BLaER1 treated with 17β-estradiol and CSF1 and Interleukin-3, amounts not matched to agents 10 nM and 100 nM (cell line): ENCODE measurements around the gene GPR161.

ENCODE experiments used
- H3K27ac ChIP-seq, 11 experiments: shearing (Covaris generic); formaldehyde crosslinking; 2 replicates each; pipeline ENCODE4 v1.8.1; 2022
- H3K27me3 ChIP-seq, 11 experiments: shearing (Covaris generic); formaldehyde crosslinking; 2 replicates each; pipeline ENCODE4 v1.8.1; 2022
- H3K36me3 ChIP-seq, 11 experiments: shearing (Covaris generic); formaldehyde crosslinking; 2 replicates each; pipeline ENCODE4 v1.8.1; 2022
- H3K4me1 ChIP-seq, 10 experiments: shearing (Covaris generic); formaldehyde crosslinking; 2 replicates each; pipeline ENCODE4 v1.8.1; 2022
- H3K4me2 ChIP-seq, 11 experiments: shearing (Covaris generic); formaldehyde crosslinking; 2 replicates each; pipeline ENCODE4 v1.8.1; 2022
- H3K4me3 ChIP-seq, 10 experiments: shearing (Covaris generic); formaldehyde crosslinking; 2 replicates each; pipeline ENCODE4 v1.8.1; 2022
- H3K9ac ChIP-seq, 11 experiments: shearing (Covaris generic); formaldehyde crosslinking; 2 replicates each; pipeline ENCODE4 v1.8.1; 2022
- H3K9me3 ChIP-seq, 11 experiments: shearing (Covaris generic); formaldehyde crosslinking; replicated peaks in 1 of 11; 2 replicates each; pipeline ENCODE4 v1.8.1; 2022
- H4K20me1 ChIP-seq, 11 experiments: shearing (Covaris generic); formaldehyde crosslinking; 2 replicates each; pipeline ENCODE4 v1.8.1; 2022
- Cebpa-rat ChIP-seq, 11 experiments: shearing (Covaris generic); IDR thresholded peaks; 2 replicates each; pipeline ENCODE4 v1.8.1; 2022

Gene GPR161

GRCh38 chr1:168102487-168102886 is 34.2 kb downstream of the GPR161 start:
- TF ChIP-seq Cebpa-rat (IDR thresholded peaks at IDR 0.05) = no peak
- no peaks in the 10 kb centered on the region for H3K27me3 ChIP-seq
- H3K27ac ChIP-seq = no peak overlapping the region
- no peak overlapping the region for H3K9ac ChIP-seq
- H3K4me1 ChIP-seq = peaks cover 0 to 10% (median 4%) of the 10 kb centered on the region in 10 experiments; a peak in 7 of 20 replicates
- H3K4me3 ChIP-seq = no peak overlapping the region
- no peak overlapping the region for H3K4me2 ChIP-seq
- H3K9me3 ChIP-seq = no peaks in the 10 kb centered on the region
- H4K20me1 ChIP-seq = no peaks in the 10 kb centered on the region
- no peaks in the 10 kb centered on the region for H3K36me3 ChIP-seq

- no peaks in the 10 kb centered on the region for H4K20me1 ChIP-seq
- TF ChIP-seq Cebpa-rat (IDR thresholded peaks at IDR 0.05) = no peak
- no peak overlapping the region for H3K27ac ChIP-seq
- H3K4me2 ChIP-seq = no peak overlapping the region
- no peaks in the 10 kb centered on the region for H3K36me3 ChIP-seq
- H3K4me3 ChIP-seq = no peak overlapping the region
- H3K4me1 ChIP-seq = peaks cover 0 to 10% (median 4%) of the 10 kb centered on the region in 10 experiments; a peak in 7 of 20 replicates
- H3K27me3 ChIP-seq = no peaks in the 10 kb centered on the region
- H3K9ac ChIP-seq = no peak overlapping the region
- H3K9me3 ChIP-seq = no peaks in the 10 kb centered on the region
Measured at GRCh38 chr1:168101336-168101735, 35.4 kb downstream of the GPR161 start.

- Histone ChIP-seq H3K27me3 (no peaks in the 10 kb centered on the region), H3K9ac (no peak overlapping the region), H3K27ac (no peak overlapping the region), H4K20me1 (no peaks in the 10 kb centered on the region), H3K4me3 (no peak overlapping the region), H3K4me1 (peaks cover 0 to 10% (median 4%) of the 10 kb centered on the region in 10 experiments; a peak in 7 of 20 replicates), H3K36me3 (no peaks in the 10 kb centered on the region), H3K4me2 (no peak overlapping the region), H3K9me3 (no peaks in the 10 kb centered on the region)
- no peak for TF ChIP-seq Cebpa-rat (IDR thresholded peaks at IDR 0.05)
Measured at GRCh38 chr1:168100315-168101002, 36.3 kb downstream of the GPR161 start.

- no peak for TF ChIP-seq Cebpa-rat (IDR thresholded peaks at IDR 0.05)
- no peak overlapping the region for H3K4me3 ChIP-seq
- peak overlapping the region in 2 of 11 experiments; percentile 2 to 12; a peak in 2 of 22 replicates for H3K4me2 ChIP-seq
- H3K36me3 ChIP-seq = no peaks in the 10 kb centered on the region
- H4K20me1 ChIP-seq = no peaks in the 10 kb centered on the region
- no peaks in the 10 kb centered on the region for H3K27me3 ChIP-seq
- no peak overlapping the region for H3K9ac ChIP-seq
- no peaks in the 10 kb centered on the region for H3K9me3 ChIP-seq
- H3K4me1 ChIP-seq = peaks cover under 1 to 12% (median 6%) of the 10 kb centered on the region in 10 experiments; a peak in 13 of 20 replicates
- H3K27ac ChIP-seq = no peak overlapping the region
Measured at GRCh38 chr1:168099337-168099801, 37.4 kb downstream of the GPR161 start.

GRCh38 chr1:168098534-168099320 is 38.0 kb downstream of the GPR161 start:
- TF ChIP-seq Cebpa-rat (IDR thresholded peaks at IDR 0.05) = no peak
- H3K4me2 ChIP-seq = 0 out of 22 replicates have a peak overlapping the region, but pooled peaks of 1 of the 11 experiments have one; percentile 2
- no peaks in the 10 kb centered on the region for H3K27me3 ChIP-seq
- no peaks in the 10 kb centered on the region for H3K9me3 ChIP-seq
- peaks cover 7 to 18% (median 11%) of the 10 kb centered on the region in 10 experiments; a peak in 16 of 20 replicates for H3K4me1 ChIP-seq
- no peak overlapping the region for H3K27ac ChIP-seq
- no peaks in the 10 kb centered on the region for H3K36me3 ChIP-seq
- no peak overlapping the region for H3K9ac ChIP-seq
- H4K20me1 ChIP-seq = no peaks in the 10 kb centered on the region
- no peak overlapping the region for H3K4me3 ChIP-seq

- Histone ChIP-seq H4K20me1 (no peaks in the 10 kb centered on the region), H3K27me3 (no peaks in the 10 kb centered on the region), H3K4me3 (no peak overlapping the region), H3K9me3 (no peaks in the 10 kb centered on the region), H3K4me1 (peaks cover 8 to 18% (median 12%) of the 10 kb centered on the region in 10 experiments; a peak in 16 of 20 replicates), H3K9ac (no peak overlapping the region), H3K4me2 (no peak overlapping the region), H3K36me3 (no peaks in the 10 kb centered on the region), H3K27ac (no peak overlapping the region)
- no peak for TF ChIP-seq Cebpa-rat (IDR thresholded peaks at IDR 0.05)
Measured at GRCh38 chr1:168097921-168098528, 38.7 kb downstream of the GPR161 start.

- Histone ChIP-seq H3K9me3 (no peaks in the 10 kb centered on the region), H3K4me2 (no peak overlapping the region), H3K27me3 (no peaks in the 10 kb centered on the region), H3K9ac (no peak overlapping the region), H3K27ac (no peak overlapping the region), H4K20me1 (no peaks in the 10 kb centered on the region), H3K4me3 (no peak overlapping the region), H3K4me1 (peaks cover 8 to 18% (median 13%) of the 10 kb centered on the region in 10 experiments; a peak in 16 of 20 replicates), H3K36me3 (no peaks in the 10 kb centered on the region)
- no peak for TF ChIP-seq Cebpa-rat (IDR thresholded peaks at IDR 0.05)
Measured at GRCh38 chr1:168096296-168097165, 40.2 kb downstream of the GPR161 start.

GRCh38 chr1:168095476-168095875 is 41.3 kb downstream of the GPR161 start:
- no peak for TF ChIP-seq Cebpa-rat (IDR thresholded peaks at IDR 0.05)
- no peak overlapping the region for H3K27ac ChIP-seq
- H3K36me3 ChIP-seq = no peaks in the 10 kb centered on the region
- H3K27me3 ChIP-seq = no peaks in the 10 kb centered on the region
- no peak overlapping the region for H3K4me2 ChIP-seq
- H3K9ac ChIP-seq = no peak overlapping the region
- no peaks in the 10 kb centered on the region for H3K9me3 ChIP-seq
- peaks cover 8 to 18% (median 13%) of the 10 kb centered on the region in 10 experiments; a peak in 16 of 20 replicates for H3K4me1 ChIP-seq
- H4K20me1 ChIP-seq = no peaks in the 10 kb centered on the region
- no peak overlapping the region for H3K4me3 ChIP-seq
